ENCODE measurements around the gene ZFP36L1. TPM values are rescaled to one million over a fixed set of nuclear protein-coding genes. Genes with fewer than 3 reads are reported as not detected.

ZFP36L1 gene
- total and polyA plus RNA-seq, 2 of the 13 experiments (the other 11 are each of a cell fraction or from before 2014, with no cell fraction given), result 7.4 to 10.2 TPM

DNA sequence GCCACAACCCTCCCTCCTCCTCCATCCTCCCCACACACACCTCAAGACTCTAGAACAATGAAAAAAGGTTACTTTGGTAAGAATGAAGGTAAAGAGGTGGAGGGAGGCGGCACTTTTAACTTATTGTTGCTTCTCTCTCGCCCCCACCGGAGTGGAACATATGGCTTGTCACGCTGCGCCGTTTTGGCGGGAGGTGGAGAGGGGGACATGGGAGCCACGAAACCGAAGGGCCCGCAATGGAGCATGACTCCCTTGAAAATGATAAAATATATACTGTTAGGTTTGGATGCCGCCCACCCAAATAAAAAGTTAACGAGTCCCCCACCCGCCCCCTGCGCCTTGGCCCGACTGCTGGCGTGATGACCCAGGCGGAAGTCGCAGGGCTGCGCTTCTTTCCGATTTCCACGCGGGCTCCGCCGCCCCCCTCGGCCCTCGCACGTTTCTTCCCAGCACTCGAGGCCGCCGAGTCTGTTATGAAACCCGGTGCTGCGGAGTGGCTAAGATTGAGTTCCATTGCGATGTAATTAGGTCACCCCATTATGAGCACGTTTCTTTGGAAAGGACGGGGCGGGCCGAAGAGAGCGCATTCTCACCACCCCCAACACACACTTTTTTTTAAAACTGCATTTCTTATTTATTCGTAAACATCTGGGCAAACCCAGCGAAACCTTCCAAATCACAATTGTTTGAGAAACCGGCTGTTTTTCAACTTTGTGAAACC lies 1.4 kb upstream of the ZFP36L1 start (continued):
- TF ChIP-seq, protein P1, sequence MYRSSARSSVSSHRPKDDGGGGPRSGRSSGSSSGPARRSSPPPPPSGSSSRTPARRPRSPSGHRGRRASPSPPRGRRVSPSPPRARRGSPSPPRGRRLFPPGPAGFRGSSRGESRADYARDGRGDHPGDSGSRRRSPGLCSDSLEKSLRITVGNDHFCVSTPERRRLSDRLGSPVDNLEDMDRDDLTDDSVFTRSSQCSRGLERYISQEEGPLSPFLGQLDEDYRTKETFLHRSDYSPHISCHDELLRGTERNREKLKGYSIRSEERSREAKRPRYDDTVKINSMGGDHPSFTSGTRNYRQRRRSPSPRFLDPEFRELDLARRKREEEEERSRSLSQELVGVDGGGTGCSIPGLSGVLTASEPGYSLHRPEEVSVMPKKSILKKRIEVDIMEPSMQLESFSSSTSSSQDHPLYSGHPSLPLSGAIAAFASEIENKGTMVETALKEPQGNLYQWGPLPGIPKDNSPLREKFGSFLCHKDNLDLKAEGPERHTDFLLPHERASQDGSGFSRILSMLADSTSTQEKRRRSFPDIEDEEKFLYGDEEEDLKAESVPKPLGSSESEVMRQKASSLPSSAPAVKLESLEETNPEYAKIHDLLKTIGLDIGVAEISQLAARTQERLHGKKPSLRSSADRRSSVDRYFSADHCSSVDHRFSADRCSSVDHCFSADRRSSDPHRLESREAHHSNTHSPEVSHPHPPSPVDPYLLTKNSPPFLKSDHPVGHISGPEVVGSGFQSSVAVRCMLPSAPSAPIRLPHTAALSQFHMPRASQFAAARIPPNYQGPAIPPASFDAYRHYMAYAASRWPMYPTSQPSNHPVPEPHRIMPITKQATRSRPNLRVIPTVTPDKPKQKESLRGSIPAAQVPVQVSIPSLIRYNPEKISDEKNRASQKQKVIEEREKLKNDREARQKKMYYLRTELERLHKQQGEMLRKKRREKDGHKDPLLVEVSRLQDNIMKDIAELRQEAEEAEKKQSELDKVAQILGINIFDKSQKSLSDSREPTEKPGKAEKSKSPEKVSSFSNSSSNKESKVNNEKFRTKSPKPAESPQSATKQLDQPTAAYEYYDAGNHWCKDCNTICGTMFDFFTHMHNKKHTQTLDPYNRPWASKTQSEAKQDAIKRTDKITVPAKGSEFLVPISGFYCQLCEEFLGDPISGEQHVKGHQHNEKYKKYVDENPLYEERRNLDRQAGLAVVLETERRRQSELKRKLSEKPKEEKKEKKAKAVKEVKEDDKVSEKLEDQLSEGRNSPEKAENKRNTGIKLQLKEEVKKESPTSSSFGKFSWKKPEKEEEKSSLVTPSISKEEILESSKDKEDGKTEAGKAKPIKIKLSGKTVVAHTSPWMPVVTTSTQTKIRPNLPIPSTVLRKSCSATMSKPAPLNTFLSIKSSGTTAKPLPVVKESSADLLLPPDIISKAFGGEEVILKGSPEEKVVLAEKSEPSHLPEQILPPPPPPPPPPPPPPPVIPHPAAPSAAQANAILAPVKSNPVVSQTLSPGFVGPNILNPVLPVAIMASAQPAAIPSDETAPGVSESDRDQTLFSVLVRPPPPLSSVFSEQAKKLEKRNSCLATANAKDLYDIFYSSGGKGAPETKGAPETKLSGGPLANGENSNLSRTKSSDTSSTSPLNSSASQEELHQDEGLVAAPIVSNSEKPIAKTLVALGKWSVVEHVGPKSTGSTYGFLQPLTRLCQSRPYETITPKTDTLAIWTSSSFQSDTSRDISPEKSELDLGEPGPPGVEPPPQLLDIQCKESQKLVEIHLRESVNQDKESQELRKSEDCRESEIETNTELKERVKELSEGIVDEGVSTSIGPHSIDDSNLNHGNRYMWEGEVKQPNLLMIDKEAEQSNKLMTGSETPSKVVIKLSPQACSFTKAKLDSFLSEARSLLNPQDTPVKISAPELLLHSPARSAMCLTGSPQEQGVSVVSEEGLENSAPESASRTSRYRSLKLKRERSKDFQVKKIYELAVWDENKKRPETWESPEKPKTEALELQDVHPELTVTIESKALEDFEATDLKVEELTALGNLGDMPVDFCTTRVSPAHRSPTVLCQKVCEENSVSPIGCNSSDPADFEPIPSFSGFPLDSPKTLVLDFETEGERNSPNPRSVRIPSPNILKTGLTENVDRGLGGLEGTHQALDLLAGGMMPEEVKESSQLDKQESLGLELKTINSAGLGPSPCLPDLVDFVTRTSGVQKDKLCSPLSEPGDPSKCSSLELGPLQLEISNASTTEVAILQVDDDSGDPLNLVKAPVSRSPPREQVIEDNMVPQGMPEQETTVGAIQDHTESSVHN (CRISPR knock-in tag; IDR thresholded peaks at IDR 0.05), result peak; percentile 34; the same call in 1 of the 2 replicates
- TF ChIP-seq FOXO1 (CRISPR knock-in tag; IDR thresholded peaks at IDR 0.05) (no peak; the same call in 1 of the 2 replicates), HOXA3 (CRISPR knock-in tag; IDR thresholded peaks at IDR 0.05) (peak; percentile 68), TBX2 (CRISPR knock-in tag; IDR thresholded peaks at IDR 0.05; ENCODE audit: borderline replicate concordance) (peak; percentile 48; the same call in 1 of the 2 replicates), ZNF777 (CRISPR knock-in tag; IDR thresholded peaks at IDR 0.05) (peak; percentile 54), ZNF337 (CRISPR knock-in tag; IDR thresholded peaks at IDR 0.05; ENCODE audit: borderline replicate concordance, low read depth) (no peak), ZNF20 (CRISPR knock-in tag; IDR thresholded peaks at IDR 0.05) (no peak), MXI1 (IDR thresholded peaks at IDR 0.05; ENCODE audit: borderline replicate concordance, low read depth, low read length) (no peak; the same call in 2 of the 3 replicates), ZNF33B (CRISPR knock-in tag; IDR thresholded peaks at IDR 0.05) (no peak)
- TF ChIP-seq, protein P2, sequence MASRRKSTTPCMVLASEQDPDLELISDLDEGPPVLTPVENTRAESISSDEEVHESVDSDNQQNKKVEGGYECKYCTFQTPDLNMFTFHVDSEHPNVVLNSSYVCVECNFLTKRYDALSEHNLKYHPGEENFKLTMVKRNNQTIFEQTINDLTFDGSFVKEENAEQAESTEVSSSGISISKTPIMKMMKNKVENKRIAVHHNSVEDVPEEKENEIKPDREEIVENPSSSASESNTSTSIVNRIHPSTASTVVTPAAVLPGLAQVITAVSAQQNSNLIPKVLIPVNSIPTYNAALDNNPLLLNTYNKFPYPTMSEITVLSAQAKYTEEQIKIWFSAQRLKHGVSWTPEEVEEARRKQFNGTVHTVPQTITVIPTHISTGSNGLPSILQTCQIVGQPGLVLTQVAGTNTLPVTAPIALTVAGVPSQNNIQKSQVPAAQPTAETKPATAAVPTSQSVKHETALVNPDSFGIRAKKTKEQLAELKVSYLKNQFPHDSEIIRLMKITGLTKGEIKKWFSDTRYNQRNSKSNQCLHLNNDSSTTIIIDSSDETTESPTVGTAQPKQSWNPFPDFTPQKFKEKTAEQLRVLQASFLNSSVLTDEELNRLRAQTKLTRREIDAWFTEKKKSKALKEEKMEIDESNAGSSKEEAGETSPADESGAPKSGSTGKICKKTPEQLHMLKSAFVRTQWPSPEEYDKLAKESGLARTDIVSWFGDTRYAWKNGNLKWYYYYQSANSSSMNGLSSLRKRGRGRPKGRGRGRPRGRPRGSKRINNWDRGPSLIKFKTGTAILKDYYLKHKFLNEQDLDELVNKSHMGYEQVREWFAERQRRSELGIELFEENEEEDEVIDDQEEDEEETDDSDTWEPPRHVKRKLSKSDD (CRISPR knock-in tag; IDR thresholded peaks at IDR 0.05; ENCODE audit: low read depth), result 0 out of 2 replicates have a peak, but pooled peaks have one; percentile 40
- TF ChIP-seq, protein P3, sequence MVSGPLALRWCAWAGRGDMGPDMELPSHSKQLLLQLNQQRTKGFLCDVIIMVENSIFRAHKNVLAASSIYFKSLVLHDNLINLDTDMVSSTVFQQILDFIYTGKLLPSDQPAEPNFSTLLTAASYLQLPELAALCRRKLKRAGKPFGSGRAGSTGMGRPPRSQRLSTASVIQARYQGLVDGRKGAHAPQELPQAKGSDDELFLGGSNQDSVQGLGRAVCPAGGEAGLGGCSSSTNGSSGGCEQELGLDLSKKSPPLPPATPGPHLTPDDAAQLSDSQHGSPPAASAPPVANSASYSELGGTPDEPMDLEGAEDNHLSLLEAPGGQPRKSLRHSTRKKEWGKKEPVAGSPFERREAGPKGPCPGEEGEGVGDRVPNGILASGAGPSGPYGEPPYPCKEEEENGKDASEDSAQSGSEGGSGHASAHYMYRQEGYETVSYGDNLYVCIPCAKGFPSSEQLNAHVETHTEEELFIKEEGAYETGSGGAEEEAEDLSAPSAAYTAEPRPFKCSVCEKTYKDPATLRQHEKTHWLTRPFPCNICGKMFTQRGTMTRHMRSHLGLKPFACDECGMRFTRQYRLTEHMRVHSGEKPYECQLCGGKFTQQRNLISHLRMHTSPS (CRISPR knock-in tag; IDR thresholded peaks at IDR 0.05; ENCODE audit: low read depth), result no peak
- TF ChIP-seq, protein P4, sequence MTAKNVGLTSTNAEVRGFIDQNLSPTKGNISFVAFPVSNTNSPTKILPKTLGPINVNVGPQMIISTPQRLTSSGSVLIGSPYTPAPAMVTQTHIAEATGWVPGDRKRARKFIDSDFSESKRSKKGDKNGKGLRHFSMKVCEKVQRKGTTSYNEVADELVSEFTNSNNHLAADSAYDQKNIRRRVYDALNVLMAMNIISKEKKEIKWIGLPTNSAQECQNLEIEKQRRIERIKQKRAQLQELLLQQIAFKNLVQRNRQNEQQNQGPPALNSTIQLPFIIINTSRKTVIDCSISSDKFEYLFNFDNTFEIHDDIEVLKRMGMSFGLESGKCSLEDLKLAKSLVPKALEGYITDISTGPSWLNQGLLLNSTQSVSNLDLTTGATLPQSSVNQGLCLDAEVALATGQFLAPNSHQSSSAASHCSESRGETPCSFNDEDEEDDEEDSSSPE (CRISPR knock-in tag; IDR thresholded peaks at IDR 0.05), result peak; percentile 67

Data from HepG2 (cell line).